Esophagus squamous epithelium (tissue), 5 donors: ENCODE data around the gene REEP6. TPM values are rescaled to one million over a fixed set of nuclear protein-coding genes. Genes with fewer than 3 reads are reported as not detected.

Experiments
- DNase-seq: peaks from one replicate; lab custom pipeline; 2025; lab: John Stamatoyannopoulos, UW
- H3K27ac ChIP-seq, 4 donors: fragments of 200-600 bp; sonication (generic); one replicate each; pipeline ENCODE4 v1.5.1; 2016 to 2019; ENCODE audit warnings: mild to moderate bottlenecking in 1 of 4
- H3K27me3 ChIP-seq, 4 donors: fragments of 200-600 bp; sonication (generic); 1 replicate in 3 of 4; 2 replicates in 1 of 4; pipeline versions ENCODE4 v1.5.1 to v1.6.0; 2017 to 2021; ENCODE audit warnings: antibody characterized with exemption in 1 of 4
- H3K36me3 ChIP-seq, 3 donors: fragments of 200-600 bp; sonication (generic); one replicate each; pipeline ENCODE4 v1.5.1; 2016 to 2019
- H3K4me1 ChIP-seq, 3 donors: fragments of 200-600 bp; sonication (generic); one replicate each; pipeline ENCODE4 v1.5.1; 2017 to 2019
- H3K4me3 ChIP-seq, 4 donors: fragments of 200-600 bp; sonication (generic); 1 replicate in 3 of 4; 2 replicates in 1 of 4; pipeline ENCODE4 v1.5.1; 2016 to 2019; ENCODE audit warnings: mild to moderate bottlenecking in 2 of 4, moderate library complexity in 1 of 4
- H3K9me3 ChIP-seq, 3 donors: fragments of 200-600 bp; sonication (generic); one replicate each; pipeline ENCODE4 v1.5.1; 2016 to 2019
- CTCF ChIP-seq, 6 experiments: fragments of 450-650 bp in 4 of 6; fragments of 200-600 bp in 2 of 6; sonication (generic) in 2 of 6; IDR thresholded peaks; one replicate each; pipeline ENCODE4 v1.5.1; 2016 to 2019; ENCODE audit warnings: antibody characterized with exemption in 6 of 6, mild to moderate bottlenecking in 4 of 6, moderate library complexity in 4 of 6
- POLR2A ChIP-seq, 4 donors: fragments of 450-650 bp; IDR thresholded peaks; one replicate each; pipeline ENCODE4 v1.6.1; 2017; ENCODE audit warnings: antibody characterized with exemption in 4 of 4, mild to moderate bottlenecking in 4 of 4, moderate library complexity in 3 of 4
- WGBS, 2 donors: methylation state at CpG; one replicate each; pipeline ENCODE4 v1.1.5; 2018; 5-methylcytosine and 5-hydroxymethylcytosine counted together
- intact Hi-C: fragments of 100-400 bp; cut with DNase I; formaldehyde crosslinking; loops from one replicate; pipeline ENCODE4 v1.15.0; 2022
- total RNA-seq, 4 donors: library from RNA; depleted of rRNA; stranded (reverse); fragments of >200 nt; gene quantifications; one replicate each; pipeline ENCODE4 v1.1.0, GENCODE V29; 2016
- donor health status: DM: yes; HTN: yes; CAD: no.

Gene REEP6
- total RNA-seq, 4 donors from 2014 or later: 5.7 to 13.8 (median 9.4) TPM

- peaks cover 18 to 67% (median 31%) of the 10 kb centered on the region in 4 donors for H3K27me3 ChIP-seq
- peak overlapping the region in 2 of 4 donors; percentile 12 to 15 for H3K4me3 ChIP-seq
- peaks cover 39 to 55% (median 46%) of the 10 kb centered on the region in 3 donors for H3K4me1 ChIP-seq
- H3K9me3 ChIP-seq: no peaks in the 10 kb centered on the region
- H3K27ac ChIP-seq: no peak overlapping the region
- WGBS, 2 donors: 50 to 94% methylated on average over 8 to 12 of the region's 83 CpGs
- no peak for DNase-seq
- intact Hi-C loops: no loop called here
- H3K36me3 ChIP-seq: peaks cover 0 to 10% (median 7%) of the 10 kb centered on the region in 3 donors
- TF ChIP-seq POLR2A (IDR thresholded peaks at IDR 0.05) (no peak), CTCF (IDR thresholded peaks at IDR 0.05) (peak in 5 of 6 experiments; percentile 21 to 61 (median 38))
Observed at GRCh38 chr19:1465191-1466016, 25.6 kb upstream of the REEP6 start.

GRCh38 chr19:1466018-1466460, 24.9 kb upstream of the REEP6 start:
- no peak overlapping the region for H3K27ac ChIP-seq
- H3K9me3 ChIP-seq: no peaks in the 10 kb centered on the region
- no peak for DNase-seq
- WGBS, 2 donors: 49% methylated on average over 7 of the region's 41 CpGs; no CpG with 5 or more reads in 1 of the 2 donors
- peaks cover 20 to 73% (median 34%) of the 10 kb centered on the region in 4 donors for H3K27me3 ChIP-seq
- H3K4me3 ChIP-seq: peak overlapping the region in 2 of 4 donors; percentile 12 to 15
- H3K4me1 ChIP-seq: peaks cover 45 to 61% (median 52%) of the 10 kb centered on the region in 3 donors
- intact Hi-C loops: no loop called here
- TF ChIP-seq POLR2A (IDR thresholded peaks at IDR 0.05) (no peak), CTCF (IDR thresholded peaks at IDR 0.05) (no peak)
- H3K36me3 ChIP-seq: peaks cover 0 to 4% (median under 1%) of the 10 kb centered on the region in 3 donors

- H3K27me3 ChIP-seq: peaks cover 23 to 79% (median 36%) of the 10 kb centered on the region in 4 donors
- no peaks in the 10 kb centered on the region for H3K9me3 ChIP-seq
- no peaks in the 10 kb centered on the region for H3K36me3 ChIP-seq
- intact Hi-C loops: no loop called here
- no peak for DNase-seq
- H3K27ac ChIP-seq: no peak overlapping the region
- no peak for TF ChIP-seq POLR2A (IDR thresholded peaks at IDR 0.05)
- no peak for TF ChIP-seq CTCF (IDR thresholded peaks at IDR 0.05)
- H3K4me3 ChIP-seq: peak overlapping the region in 2 of 4 donors; percentile 47 to 63
- H3K4me1 ChIP-seq: peaks cover 51 to 67% (median 58%) of the 10 kb centered on the region in 3 donors
- WGBS, 2 donors: no CpG with 5 or more reads among the region's 70 CpGs
Observed at GRCh38 chr19:1466461-1467214, 24.3 kb upstream of the REEP6 start.

GRCh38 chr19:1467215-1467489, 23.8 kb upstream of the REEP6 start:
- intact Hi-C loops: no loop called here
- Histone ChIP-seq H3K36me3 (no peaks in the 10 kb centered on the region), H3K27me3 (peaks cover 28 to 85% (median 39%) of the 10 kb centered on the region in 4 donors), H3K9me3 (no peaks in the 10 kb centered on the region), H3K4me3 (peak overlapping the region in 2 of 4 donors; percentile 47 to 63), H3K4me1 (peaks cover 52 to 73% (median 61%) of the 10 kb centered on the region in 3 donors), H3K27ac (no peak overlapping the region)
- no peak for DNase-seq
- no CpG with 5 or more reads among the region's 36 CpGs for WGBS, 2 donors
- TF ChIP-seq CTCF (IDR thresholded peaks at IDR 0.05): no peak
